Testis (tissue), 3 donors: ENCODE results near the gene RBM4. TPM values are rescaled to one million over a fixed set of nuclear protein-coding genes. Genes with fewer than 3 reads are reported as not detected.

Source experiments
- DNase-seq: peaks from one replicate; pipeline ENCODE4 v3.0.0-alpha.2; 2019
- H3K27ac ChIP-seq, 2 donors: fragments of 200-600 bp; sonication (generic); one replicate each; pipeline ENCODE4 v1.5.1; 2019
- H3K27me3 ChIP-seq: fragments of 200-600 bp; sonication (generic); one replicate; pipeline ENCODE4 v1.5.1; 2019
- H3K36me3 ChIP-seq: fragments of 200-600 bp; sonication (generic); one replicate; pipeline ENCODE4 v1.5.1; 2017; ENCODE audit warnings: low read depth; ENCODE audit errors: missing control alignments
- H3K4me1 ChIP-seq: fragments of 200-600 bp; sonication (generic); one replicate; pipeline ENCODE4 v1.5.1; 2019
- H3K4me3 ChIP-seq, 2 donors: fragments of 200-600 bp; sonication (generic); one replicate each; pipeline ENCODE4 v1.5.1; 2017 to 2019
- H3K9me3 ChIP-seq: fragments of 200-600 bp; sonication (generic); one replicate; pipeline ENCODE4 v1.5.1; 2017
- CTCF ChIP-seq, 3 experiments: fragments of 450-650 bp in 2 of 3; fragments of 200-600 bp in 1 of 3; sonication (generic) in 1 of 3; IDR thresholded peaks; one replicate each; pipeline ENCODE4 v1.5.1; 2016 to 2019; ENCODE audit warnings: antibody characterized with exemption in 3 of 3, mild to moderate bottlenecking in 2 of 3, moderate library complexity in 1 of 3
- POLR2A ChIP-seq: fragments of 450-650 bp; IDR thresholded peaks from one replicate; pipeline ENCODE4 v1.6.1; 2017; ENCODE audit warnings: antibody characterized with exemption, mild to moderate bottlenecking, moderate library complexity
- WGBS, 2 donors: methylation state at CpG; one replicate each; pipeline ENCODE4 v1.1.5; 2018; 5-methylcytosine and 5-hydroxymethylcytosine counted together
- intact Hi-C: fragments of 100-400 bp; cut with DNase I; formaldehyde crosslinking; loops from one replicate; pipeline ENCODE4 v1.15.1; 2023; ENCODE audit warnings: low total_unique reads
- polyA plus RNA-seq: library from polyadenylated mRNA; stranded (reverse); fragments of 350-450 nt; fragmentation: Illumina TruSeq; extraction: RNeasy Lipid Tissue Mini Kit (QIAGEN cat#74804); gene quantifications from one replicate; pipeline ENCODE4 v1.2.3, GENCODE V29; 2014; ENCODE audit warnings: low read depth, low replicate concordance; ENCODE audit not compliant: insufficient read depth
- total RNA-seq, 2 donors: library from RNA; depleted of rRNA; stranded (reverse); fragments of >200 nt; gene quantifications; one replicate each; pipeline ENCODE4 v1.2.3, GENCODE V29; 2016

Gene RBM4
- total and polyA plus RNA-seq, 3 donors from 2014 or later = 95.2 to 137 (median 123) TPM

GRCh38 chr11:66663741-66664296, 25.3 kb downstream of the RBM4 start:
- no peak for DNase-seq
- TF ChIP-seq POLR2A = no peak
- TF ChIP-seq CTCF (IDR thresholded peaks at IDR 0.05) = no peak
- Histone ChIP-seq H3K4me3 (no peak overlapping the region), H3K4me1 (no peaks in the 10 kb centered on the region), H3K27me3 (no peaks in the 10 kb centered on the region), H3K9me3 (no peaks in the 10 kb centered on the region), H3K36me3 (no peaks in the 10 kb centered on the region), H3K27ac (no peak overlapping the region)
- 73 to 100% methylated on average over 1 of the region's 1 CpG for WGBS, 2 donors
- intact Hi-C loops = no loop called here

GRCh38 chr11:66665369-66665768, 26.9 kb downstream of the RBM4 start:
- no peaks in the 10 kb centered on the region for H3K9me3 ChIP-seq
- H3K27ac ChIP-seq = no peak overlapping the region
- no peaks in the 10 kb centered on the region for H3K36me3 ChIP-seq
- 89 to 92% methylated on average over 11 of the region's 11 CpGs for WGBS, 2 donors
- no peaks in the 10 kb centered on the region for H3K4me1 ChIP-seq
- no peak overlapping the region for H3K4me3 ChIP-seq
- no peaks in the 10 kb centered on the region for H3K27me3 ChIP-seq
- TF ChIP-seq POLR2A = no peak
- no peak for TF ChIP-seq CTCF (IDR thresholded peaks at IDR 0.05)
- DNase-seq = no peak
- intact Hi-C loops = no loop called here

- intact Hi-C loops = loop anchor here (10.0 kb wide), 1 partner anchor 186 kb away; the partner anchor contains the start of gene DPP3
Measured at GRCh38 chr11:66670816-66671215, 32.3 kb downstream of the RBM4 start.

GRCh38 chr11:66674964-66675602, 36.6 kb downstream of the RBM4 start:
- H3K9me3 ChIP-seq = no peaks in the 10 kb centered on the region
- DNase-seq = no peak
- intact Hi-C loops = loop anchor here (5.0 to 10.0 kb wide), 3 partner anchors 38 to 190 kb away; partner anchors contain the start of genes DPP3 and RBM4
- no peaks in the 10 kb centered on the region for H3K36me3 ChIP-seq
- no peaks in the 10 kb centered on the region for H3K27me3 ChIP-seq
- WGBS, 2 donors = 72 to 82% methylated on average over 2 of the region's 2 CpGs
- no peak overlapping the region for H3K4me3 ChIP-seq
- H3K4me1 ChIP-seq = peaks cover 14% of the 10 kb centered on the region
- TF ChIP-seq CTCF (IDR thresholded peaks at IDR 0.05) (no peak), POLR2A (no peak)
- no peak overlapping the region for H3K27ac ChIP-seq

More at GRCh38 chr11:66670816-66671215, 32.3 kb downstream of the RBM4 start:
- no peaks in the 10 kb centered on the region for H3K9me3 ChIP-seq
- no peak overlapping the region for H3K4me3 ChIP-seq
- H3K36me3 ChIP-seq = no peaks in the 10 kb centered on the region
- TF ChIP-seq CTCF (IDR thresholded peaks at IDR 0.05) = no peak
- no peak for TF ChIP-seq POLR2A
- peaks cover 1% of the 10 kb centered on the region for H3K4me1 ChIP-seq
- no peak overlapping the region for H3K27ac ChIP-seq
- DNase-seq = no peak
- WGBS, 2 donors = 73 to 75% methylated on average over 5 of the region's 5 CpGs
- no peaks in the 10 kb centered on the region for H3K27me3 ChIP-seq
